ENCODE data around the gene TNP2.

DNA sequence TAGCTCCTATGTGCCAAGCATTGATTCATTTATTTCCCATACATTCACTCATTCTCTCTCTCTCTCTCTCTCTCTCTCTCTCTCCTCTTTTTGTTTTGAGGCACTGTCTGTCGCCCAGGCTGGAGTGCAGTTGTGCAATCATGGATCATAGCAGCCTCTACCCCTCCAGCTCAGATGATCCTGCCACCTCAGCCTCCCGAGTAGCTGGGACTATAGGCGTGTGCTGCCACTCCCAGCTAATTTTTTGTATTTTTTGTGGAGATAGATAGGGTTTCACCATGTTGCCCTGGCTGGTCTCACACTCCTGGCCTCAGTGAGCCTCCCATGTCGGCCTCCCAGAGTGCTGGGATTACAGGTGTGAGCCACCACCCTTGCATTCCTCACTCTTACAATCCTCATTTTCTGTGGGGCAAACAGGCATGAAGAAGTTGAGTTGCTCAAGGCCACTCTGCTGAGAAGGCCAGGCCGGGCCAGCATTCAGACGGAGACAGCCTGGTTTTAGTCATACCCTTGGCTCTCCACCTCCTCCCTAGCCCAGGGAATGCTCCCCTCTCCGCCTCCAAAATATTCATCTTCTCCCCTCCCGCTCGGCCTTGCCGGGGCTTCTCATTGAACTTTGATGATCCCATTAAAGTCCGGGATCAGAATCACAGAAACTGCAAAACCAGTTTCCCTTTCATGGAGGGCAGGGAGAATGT is 7.9 kb upstream of the TNP2 start:
- TF ChIP-seq EZH2 (IDR thresholded peaks at IDR 0.05; ENCODE audit: borderline replicate concordance, low read depth, low read length, severe bottlenecking) = no peak
- TF ChIP-seq, protein P1, sequence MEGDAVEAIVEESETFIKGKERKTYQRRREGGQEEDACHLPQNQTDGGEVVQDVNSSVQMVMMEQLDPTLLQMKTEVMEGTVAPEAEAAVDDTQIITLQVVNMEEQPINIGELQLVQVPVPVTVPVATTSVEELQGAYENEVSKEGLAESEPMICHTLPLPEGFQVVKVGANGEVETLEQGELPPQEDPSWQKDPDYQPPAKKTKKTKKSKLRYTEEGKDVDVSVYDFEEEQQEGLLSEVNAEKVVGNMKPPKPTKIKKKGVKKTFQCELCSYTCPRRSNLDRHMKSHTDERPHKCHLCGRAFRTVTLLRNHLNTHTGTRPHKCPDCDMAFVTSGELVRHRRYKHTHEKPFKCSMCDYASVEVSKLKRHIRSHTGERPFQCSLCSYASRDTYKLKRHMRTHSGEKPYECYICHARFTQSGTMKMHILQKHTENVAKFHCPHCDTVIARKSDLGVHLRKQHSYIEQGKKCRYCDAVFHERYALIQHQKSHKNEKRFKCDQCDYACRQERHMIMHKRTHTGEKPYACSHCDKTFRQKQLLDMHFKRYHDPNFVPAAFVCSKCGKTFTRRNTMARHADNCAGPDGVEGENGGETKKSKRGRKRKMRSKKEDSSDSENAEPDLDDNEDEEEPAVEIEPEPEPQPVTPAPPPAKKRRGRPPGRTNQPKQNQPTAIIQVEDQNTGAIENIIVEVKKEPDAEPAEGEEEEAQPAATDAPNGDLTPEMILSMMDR (IDR thresholded peaks at IDR 0.05; ENCODE audit: borderline replicate concordance, extremely low read depth, low read length, poor library complexity, severe bottlenecking) = no peak
